ENCODE results near the gene PEAK1.
A peak's percentile ranks its signal among the peaks of the same experiment; 100 is the strongest.

Gene PEAK1

DNA sequence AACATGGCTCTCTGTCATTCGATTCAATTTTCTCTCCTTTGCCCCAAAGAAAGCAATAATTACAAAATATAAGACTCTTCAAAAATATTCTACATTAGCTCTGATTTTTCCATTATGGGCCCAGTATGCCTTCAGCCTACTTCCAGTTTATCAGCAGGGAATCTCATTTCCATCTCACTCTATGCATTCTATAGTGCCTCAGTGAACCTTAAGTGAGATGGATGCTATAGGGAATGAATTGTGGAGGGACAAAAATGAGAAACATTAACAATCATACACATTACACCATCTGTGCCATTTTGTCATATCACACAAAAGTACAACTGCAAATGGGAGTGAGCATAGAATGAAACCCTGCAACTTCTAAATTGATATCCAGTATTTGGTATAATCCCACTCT, 298.3 kb downstream of the PEAK1 start:
- H2AFZ ChIP-seq (ENCODE audit: low read depth), result no peak overlapping the region
- no peak overlapping the region for H3K4me2 ChIP-seq
- no peak overlapping the region for H3K4me3 ChIP-seq (IDR thresholded peaks at IDR 0.05; ENCODE audit: insufficient read depth, low read depth, low read length)
- no peaks in the 10 kb centered on the region for H4K20me1 ChIP-seq (ENCODE audit: insufficient read depth)
- no peaks in the 10 kb centered on the region for H3K79me2 ChIP-seq (ENCODE audit: insufficient read depth, low read depth)
- no peaks in the 10 kb centered on the region for H3K36me3 ChIP-seq (ENCODE audit: insufficient read depth)
- TF ChIP-seq, protein P1, sequence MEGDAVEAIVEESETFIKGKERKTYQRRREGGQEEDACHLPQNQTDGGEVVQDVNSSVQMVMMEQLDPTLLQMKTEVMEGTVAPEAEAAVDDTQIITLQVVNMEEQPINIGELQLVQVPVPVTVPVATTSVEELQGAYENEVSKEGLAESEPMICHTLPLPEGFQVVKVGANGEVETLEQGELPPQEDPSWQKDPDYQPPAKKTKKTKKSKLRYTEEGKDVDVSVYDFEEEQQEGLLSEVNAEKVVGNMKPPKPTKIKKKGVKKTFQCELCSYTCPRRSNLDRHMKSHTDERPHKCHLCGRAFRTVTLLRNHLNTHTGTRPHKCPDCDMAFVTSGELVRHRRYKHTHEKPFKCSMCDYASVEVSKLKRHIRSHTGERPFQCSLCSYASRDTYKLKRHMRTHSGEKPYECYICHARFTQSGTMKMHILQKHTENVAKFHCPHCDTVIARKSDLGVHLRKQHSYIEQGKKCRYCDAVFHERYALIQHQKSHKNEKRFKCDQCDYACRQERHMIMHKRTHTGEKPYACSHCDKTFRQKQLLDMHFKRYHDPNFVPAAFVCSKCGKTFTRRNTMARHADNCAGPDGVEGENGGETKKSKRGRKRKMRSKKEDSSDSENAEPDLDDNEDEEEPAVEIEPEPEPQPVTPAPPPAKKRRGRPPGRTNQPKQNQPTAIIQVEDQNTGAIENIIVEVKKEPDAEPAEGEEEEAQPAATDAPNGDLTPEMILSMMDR (conservative IDR thresholded peaks at IDR 0.05; ENCODE audit: low read depth, low read length), result no peak
- no peaks in the 10 kb centered on the region for H3K27me3 ChIP-seq (ENCODE audit: insufficient read depth, low read depth)
- H3K9ac ChIP-seq, result no peak overlapping the region
- no peak overlapping the region for H3K27ac ChIP-seq
- peaks cover 14% of the 10 kb centered on the region for H3K4me1 ChIP-seq (ENCODE audit: low read depth, poor library complexity, severe bottlenecking)

DNA sequence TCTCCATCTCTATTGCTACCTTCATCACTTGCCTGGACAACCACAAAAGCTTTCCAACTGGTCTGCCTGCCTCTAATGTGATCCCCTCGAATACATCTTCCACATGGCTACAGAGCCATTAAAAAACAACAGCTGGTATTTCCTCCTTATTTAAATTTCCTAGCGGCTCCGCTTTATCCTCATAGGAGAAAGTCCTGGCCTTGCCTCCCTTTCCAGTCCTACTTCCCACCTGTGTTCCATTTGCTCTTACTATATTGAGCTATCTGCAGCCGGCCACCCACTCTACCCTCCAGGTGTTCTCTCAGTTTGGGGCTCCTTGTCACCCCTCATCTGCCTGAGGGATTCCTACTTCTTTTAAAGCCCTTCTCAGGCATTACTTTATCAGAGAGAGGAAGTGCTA, 299.3 kb downstream of the PEAK1 start:
- H3K79me2 ChIP-seq (ENCODE audit: insufficient read depth, low read depth), result no peaks in the 10 kb centered on the region
- H3K4me2 ChIP-seq, result no peak overlapping the region
- no peaks in the 10 kb centered on the region for H3K36me3 ChIP-seq (ENCODE audit: insufficient read depth)
- no peak overlapping the region for H3K4me3 ChIP-seq (IDR thresholded peaks at IDR 0.05; ENCODE audit: insufficient read depth, low read depth, low read length)
- no peak overlapping the region for H2AFZ ChIP-seq (ENCODE audit: low read depth)
- H3K27ac ChIP-seq, result no peak overlapping the region
- H4K20me1 ChIP-seq (ENCODE audit: insufficient read depth), result no peaks in the 10 kb centered on the region
- H3K9ac ChIP-seq, result no peak overlapping the region
- TF ChIP-seq, protein P1 (conservative IDR thresholded peaks at IDR 0.05; ENCODE audit: low read depth, low read length), result no peak
- no peaks in the 10 kb centered on the region for H3K27me3 ChIP-seq (ENCODE audit: insufficient read depth, low read depth)
- peaks cover 14% of the 10 kb centered on the region for H3K4me1 ChIP-seq (ENCODE audit: low read depth, poor library complexity, severe bottlenecking)

DNA sequence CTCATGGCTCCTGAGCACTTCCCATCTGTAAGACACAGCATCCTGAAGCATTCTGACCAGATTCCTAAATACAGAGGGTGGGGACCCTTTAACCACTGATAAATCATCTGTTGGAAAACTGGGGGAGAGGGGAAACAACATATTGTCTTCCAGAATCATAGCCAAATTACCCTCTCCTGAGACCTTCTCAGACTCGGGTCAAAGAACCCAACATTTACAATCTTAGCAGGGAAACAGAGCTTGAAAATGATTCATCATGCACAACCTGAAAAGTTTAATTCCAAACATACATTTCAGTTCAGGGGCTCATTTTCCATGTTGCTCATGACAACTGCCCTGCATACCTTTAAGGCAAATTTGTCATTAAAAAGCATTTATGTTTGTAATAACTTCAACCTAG, 300.5 kb downstream of the PEAK1 start:
- Histone ChIP-seq H3K36me3 (ENCODE audit: insufficient read depth) (no peaks in the 10 kb centered on the region), H3K79me2 (ENCODE audit: insufficient read depth, low read depth) (no peaks in the 10 kb centered on the region), H3K4me3 (IDR thresholded peaks at IDR 0.05; ENCODE audit: insufficient read depth, low read depth, low read length) (no peak overlapping the region), H3K4me1 (ENCODE audit: low read depth, poor library complexity, severe bottlenecking) (peaks cover 14% of the 10 kb centered on the region), H4K20me1 (ENCODE audit: insufficient read depth) (no peaks in the 10 kb centered on the region), H3K27me3 (ENCODE audit: insufficient read depth, low read depth) (no peaks in the 10 kb centered on the region), H2AFZ (ENCODE audit: low read depth) (no peak overlapping the region), H3K9ac (no peak overlapping the region), H3K4me2 (no peak overlapping the region), H3K27ac (no peak overlapping the region)
- TF ChIP-seq, protein P1 (conservative IDR thresholded peaks at IDR 0.05; ENCODE audit: low read depth, low read length), result no peak

DNA sequence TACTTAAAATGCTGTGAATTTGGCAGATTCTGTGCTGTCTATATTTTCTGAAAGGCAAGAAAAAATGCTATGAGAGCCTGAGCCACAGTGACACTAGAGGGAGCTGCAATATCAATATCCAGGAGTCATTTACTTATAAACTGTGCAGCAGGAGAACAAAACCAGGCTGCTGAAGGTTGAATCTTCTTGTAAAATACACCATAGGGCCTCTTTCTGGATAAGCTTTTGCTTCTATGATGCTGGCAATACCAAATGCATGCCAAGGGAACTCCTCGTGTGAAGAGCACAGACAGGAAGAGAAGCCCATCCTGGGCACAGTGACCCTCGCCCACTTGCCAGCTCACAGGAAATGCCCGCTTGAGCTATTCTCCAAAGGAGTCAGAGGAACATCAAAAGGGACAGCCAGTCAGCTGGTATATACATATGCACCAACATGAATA, 301.0 kb downstream of the PEAK1 start:
- H3K36me3 ChIP-seq (ENCODE audit: insufficient read depth), result no peaks in the 10 kb centered on the region
- no peak overlapping the region for H3K4me2 ChIP-seq
- H3K4me3 ChIP-seq (IDR thresholded peaks at IDR 0.05; ENCODE audit: insufficient read depth, low read depth, low read length), result no peak overlapping the region
- TF ChIP-seq, protein P1 (conservative IDR thresholded peaks at IDR 0.05; ENCODE audit: low read depth, low read length), result peak; percentile 74
- H3K27ac ChIP-seq, result no peak overlapping the region
- peaks cover 14% of the 10 kb centered on the region for H3K4me1 ChIP-seq (ENCODE audit: low read depth, poor library complexity, severe bottlenecking)
- H3K9ac ChIP-seq, result no peak overlapping the region
- H3K79me2 ChIP-seq (ENCODE audit: insufficient read depth, low read depth), result no peaks in the 10 kb centered on the region
- H4K20me1 ChIP-seq (ENCODE audit: insufficient read depth), result no peaks in the 10 kb centered on the region
- no peaks in the 10 kb centered on the region for H3K27me3 ChIP-seq (ENCODE audit: insufficient read depth, low read depth)
- no peak overlapping the region for H2AFZ ChIP-seq (ENCODE audit: low read depth)

All from KMS-11 (cell line).